Activated CD4-positive, CD25-positive, alpha-beta regulatory T cell (primary cell): ENCODE data around the gene FAM118A.
"Not testable (repeated sequence)": the region's sequence is repeated elsewhere in the genome, so short reads cannot be mapped to it uniquely, and the experiment has no call there.

Source experiments
- DNase-seq, 4 experiments: peaks; one replicate each; lab custom pipeline; 2025; lab: John Stamatoyannopoulos, UW

Gene FAM118A

DNA sequence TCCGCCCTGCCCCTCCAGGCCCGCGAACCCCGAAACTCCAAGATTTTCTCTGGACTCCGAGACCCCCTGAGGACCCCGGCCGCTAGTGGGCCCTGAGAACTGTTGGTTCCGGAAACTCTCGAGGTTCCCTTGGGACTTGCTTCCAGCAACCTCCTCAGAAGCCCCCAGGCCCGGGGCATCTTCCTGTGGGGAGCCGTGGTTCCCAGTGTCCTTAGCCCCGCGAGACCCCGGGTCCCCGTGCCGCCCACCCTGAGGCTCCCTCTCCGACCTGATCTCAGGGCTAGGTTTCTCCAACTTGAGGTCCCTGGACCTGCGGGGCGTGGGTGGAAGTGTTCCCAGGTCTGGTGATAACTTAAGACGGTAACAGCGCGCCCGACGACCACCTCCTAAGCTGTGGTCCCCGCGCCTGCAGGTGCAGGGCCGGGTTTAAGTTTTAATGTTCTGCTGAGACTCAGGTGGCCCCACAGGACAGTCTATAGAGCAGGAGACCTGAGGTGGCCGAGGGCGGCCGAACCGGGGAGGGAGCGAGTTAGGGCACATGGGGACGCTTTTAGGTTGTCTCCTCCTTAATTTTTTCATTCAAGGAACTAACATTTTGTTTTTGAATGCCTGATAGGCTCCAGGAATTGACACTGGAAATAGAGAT, 720 bp downstream of the FAM118A start:
- DNase-seq: no peak

- DNase-seq: no peak
Observed at GRCh38 chr22:45310977-45311531, 1.3 kb downstream of the FAM118A start.

GRCh38 chr22:45312415-45312814, 2.7 kb downstream of the FAM118A start:
- no peak for DNase-seq

DNA sequence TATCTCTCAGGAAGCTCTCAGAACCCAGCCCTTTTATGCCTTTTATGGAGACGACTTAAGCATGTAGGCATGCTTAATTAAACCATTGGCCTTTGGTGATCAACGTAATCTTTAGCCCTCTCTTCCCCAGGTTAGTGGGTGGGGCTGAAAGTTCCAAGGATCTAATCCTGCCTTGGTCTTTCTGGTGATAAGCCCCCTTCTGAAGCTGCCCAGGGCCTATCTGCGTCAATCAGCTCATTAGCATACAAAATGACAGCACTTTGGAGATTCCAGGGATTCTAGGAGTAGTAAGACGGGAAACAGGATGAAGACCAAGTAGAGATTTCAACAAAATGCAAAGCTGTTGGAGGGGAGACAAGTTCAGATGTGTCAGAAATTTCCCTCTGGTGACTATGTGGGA, 3.1 kb downstream of the FAM118A start:
- DNase-seq: no peak

DNA sequence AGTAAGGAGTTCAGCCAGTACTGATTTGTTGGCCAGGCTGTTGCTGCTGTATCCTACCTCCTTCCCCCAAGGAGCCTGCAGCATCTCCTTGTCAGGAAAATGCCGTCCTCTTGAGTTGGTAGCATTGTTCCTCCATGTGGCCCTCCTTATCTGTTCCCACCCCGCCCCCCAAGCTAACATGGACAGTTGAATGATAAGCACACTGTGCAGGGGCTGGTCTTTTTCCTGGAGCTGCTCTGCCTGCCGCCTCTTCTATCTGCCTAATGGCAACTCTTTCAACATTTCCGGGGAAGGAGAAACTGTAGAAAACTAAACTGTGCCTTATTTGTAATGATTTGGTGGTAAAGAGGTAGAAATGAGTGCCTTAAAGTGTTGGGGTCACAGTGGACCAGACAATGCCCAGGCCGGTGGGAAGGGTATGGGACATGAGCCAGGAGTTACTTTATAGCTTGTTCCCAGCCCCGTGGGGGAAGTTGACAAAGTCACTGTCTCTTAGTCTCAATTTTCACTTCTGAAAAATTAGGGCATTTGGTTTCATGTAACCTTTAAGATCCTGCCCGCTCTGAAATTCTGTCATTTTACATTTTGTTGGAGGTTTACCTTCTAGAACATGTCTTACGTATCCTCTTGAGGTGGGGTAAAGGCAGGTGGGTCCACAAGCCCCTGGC, 4.5 kb downstream of the FAM118A start:
- no peak for DNase-seq

DNA sequence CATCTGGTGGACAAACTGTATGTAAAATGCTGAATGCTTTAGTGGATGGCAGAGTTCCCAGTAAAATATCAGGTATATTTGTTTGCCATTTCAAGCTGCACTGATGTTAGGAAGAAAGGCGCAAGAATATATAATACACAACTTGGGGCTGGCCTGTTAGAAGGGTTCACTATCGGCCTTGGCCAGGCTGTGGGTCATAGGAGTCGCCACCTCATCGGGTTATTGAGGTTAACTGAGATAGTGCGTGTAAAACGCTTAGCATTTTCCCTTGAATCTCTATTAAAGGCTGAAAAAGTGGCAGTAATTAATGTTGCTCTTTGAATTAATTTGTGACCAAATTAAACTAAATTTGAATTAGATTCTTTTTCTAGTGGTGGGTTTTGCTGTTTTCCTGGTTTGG, 5.1 kb downstream of the FAM118A start:
- no peak for DNase-seq

DNA sequence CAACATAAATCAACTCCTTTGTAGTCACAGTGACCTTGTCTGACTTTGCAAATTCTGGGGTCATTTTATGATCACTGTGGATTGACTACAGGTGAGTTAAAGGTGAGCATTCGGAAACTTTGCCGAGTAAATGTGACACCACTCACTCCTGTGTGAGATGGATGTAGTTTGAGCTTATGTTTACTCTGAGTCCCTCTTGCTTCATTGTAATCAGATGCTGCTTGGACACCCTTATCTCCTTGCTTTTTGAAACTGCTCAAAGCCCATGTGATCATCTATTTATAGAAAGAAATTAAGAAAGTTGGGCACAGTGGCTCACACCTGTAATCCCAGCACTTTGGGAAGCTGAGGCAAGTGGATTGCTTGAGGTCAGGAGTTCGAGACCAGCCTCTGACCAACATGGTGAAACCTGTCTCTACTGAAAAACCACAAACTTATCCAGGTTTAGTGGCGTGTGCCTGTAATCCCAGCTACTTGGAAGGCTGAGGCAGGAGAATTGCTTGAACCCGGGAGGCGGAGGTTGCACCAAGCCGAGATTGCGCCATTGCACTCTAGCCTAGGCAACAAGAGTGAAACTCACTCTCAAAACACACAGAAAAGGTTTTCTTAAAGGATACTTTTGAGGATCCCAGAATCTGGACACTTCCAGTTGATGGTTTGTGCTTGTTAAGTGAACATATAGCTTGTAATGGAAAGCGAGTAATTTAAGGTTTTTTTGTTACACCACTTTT, 7.2 kb downstream of the FAM118A start:
- DNase-seq: no peak

GRCh38 chr22:45317551-45318167, 7.9 kb downstream of the FAM118A start:
- DNase-seq: no peak

DNA sequence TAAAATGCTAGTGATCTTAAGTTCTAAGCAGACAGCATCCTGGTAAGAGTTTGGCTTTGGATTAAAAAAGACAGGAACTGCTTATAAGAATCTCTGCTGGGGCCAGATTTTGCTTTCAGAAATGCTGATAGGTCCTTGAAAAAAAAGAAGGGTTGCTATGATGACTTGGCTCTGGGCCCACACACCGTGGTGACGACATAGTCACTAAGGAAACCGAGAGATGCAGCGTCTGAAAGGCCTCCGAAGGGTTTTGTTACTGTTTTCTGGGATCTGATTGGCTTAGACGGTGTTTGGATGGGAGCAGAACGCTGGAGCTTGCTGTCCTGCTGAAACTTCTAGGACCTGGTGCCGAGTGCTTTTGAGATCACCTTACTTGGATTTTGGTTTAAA, 8.4 kb downstream of the FAM118A start:
- DNase-seq: peak; percentile 43 to 74 (median 64)

- DNase-seq: no peak
Observed at GRCh38 chr22:45318558-45319323, 9.0 kb downstream of the FAM118A start.

DNA sequence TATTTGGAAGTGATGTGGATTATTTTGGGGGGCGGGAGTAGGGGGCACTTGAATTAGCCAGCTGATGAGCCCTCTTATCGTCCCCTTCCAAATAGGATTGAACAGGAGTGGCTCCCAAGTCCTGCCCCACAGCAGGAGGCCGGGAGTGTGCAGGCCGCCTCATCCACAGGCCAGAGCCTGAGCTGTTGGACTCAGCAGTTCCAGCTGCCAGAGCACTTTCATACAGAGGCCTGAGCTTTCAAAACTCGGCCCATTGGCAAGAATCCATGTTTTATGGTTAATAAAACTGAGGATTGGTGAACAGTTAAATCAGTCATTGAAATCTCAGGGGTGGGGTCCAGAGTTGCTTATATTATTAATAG, 9.6 kb downstream of the FAM118A start:
- DNase-seq: no peak

DNA sequence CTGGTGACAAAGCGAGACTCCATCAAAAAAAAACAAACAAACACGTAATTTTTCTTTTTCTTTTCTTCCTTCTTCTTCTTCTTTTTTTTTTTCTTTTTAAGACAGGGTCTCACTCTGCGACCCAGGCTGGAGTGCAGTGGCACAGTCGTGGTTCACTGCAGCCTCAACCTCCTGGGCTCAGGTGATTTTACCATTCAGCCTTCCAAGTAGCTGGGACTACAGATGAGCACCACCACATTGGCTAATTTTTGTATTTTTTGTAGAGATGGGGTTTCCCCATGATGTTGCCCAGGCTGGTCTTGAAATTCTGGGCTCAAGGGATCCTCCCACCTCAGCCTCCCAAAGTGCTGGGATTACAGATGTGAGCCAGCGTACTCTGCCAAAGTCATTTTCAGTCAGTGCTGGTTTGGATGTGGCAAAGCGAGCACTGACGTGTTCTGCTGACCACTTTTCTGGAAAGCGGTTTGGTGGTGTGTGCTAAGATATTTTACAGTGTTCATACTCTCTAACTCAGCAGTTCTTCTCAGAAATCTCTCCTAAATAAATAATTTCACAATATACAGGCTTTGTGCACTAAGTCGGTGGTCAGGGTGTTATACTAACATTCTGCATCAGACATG, 10.7 kb downstream of the FAM118A start:
- DNase-seq: no peak

DNA sequence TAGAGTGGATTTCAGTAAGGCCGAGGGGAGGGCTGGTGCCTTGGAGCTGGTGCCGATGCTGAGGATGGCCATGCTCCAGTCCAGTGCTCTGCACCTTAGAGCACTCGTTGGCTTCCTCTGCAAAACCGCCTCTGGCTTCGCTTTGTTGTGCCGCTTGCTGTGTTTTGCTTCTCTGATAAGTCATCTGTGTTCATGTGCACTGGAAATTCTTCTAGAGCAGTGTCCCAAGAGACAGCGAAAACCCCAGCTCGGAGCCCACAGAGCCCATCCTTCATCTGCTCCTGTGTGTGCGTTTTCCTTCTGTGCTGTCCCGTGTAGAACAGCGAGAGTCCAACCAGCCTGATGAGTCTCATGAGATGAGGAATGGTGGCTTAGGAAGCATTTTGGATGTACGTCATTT, 12.1 kb downstream of the FAM118A start:
- no peak for DNase-seq

DNA sequence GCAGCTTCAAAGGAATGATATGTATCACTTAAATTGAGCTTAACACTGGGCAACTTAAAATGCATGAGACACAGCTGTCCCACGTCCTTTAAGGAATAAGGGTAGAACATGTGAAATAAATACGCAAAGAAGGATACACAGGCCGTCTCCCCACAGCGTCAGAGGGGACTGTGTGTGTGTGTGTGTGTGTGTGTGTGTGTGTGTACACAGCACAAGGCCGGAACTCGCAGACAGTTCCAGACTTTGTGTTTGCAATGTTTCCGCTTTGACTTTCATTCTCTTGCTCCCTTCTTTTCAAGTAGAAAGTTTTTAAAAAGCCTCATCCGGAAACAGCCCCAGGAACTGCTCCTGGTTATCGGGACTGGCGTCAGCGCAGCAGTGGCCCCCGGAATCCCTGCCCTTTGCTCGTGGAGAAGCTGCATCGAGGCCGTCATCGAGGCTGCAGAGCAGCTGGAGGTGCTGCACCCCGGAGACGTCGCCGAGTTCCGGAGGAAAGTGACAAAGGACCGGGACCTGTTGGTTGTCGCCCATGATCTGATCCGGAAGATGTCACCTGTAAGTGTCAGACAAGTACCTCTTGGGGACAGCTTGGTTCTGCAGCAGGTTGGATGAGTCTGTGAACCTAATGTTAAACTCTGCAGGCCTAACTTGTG, 13.3 kb downstream of the FAM118A start:
- no peak for DNase-seq

DNA sequence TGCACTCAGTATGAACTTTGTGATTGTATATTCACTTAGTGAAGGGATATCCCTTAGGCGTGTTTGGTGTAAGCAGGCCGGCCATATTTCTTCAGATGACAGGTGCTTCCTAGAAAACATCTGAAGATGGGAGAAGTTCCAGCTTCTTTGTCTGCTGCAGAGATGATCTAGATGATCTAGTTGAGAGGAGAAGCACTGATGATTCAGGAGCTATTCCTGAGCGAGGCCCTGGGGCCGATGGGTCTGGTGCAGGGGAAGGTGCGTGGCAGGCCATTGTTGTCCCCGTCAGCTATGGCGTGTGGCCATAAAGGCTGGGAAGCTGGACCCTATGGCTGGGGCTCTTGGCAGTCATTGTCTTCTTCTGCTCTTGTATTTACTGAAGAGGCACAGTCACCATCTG, 14.0 kb downstream of the FAM118A start:
- DNase-seq: no peak

GRCh38 chr22:45324311-45324711, 14.6 kb downstream of the FAM118A start:
- DNase-seq: no peak

GRCh38 chr22:45328261-45328660, 18.5 kb downstream of the FAM118A start:
- not testable (repeated sequence) for DNase-seq

DNA sequence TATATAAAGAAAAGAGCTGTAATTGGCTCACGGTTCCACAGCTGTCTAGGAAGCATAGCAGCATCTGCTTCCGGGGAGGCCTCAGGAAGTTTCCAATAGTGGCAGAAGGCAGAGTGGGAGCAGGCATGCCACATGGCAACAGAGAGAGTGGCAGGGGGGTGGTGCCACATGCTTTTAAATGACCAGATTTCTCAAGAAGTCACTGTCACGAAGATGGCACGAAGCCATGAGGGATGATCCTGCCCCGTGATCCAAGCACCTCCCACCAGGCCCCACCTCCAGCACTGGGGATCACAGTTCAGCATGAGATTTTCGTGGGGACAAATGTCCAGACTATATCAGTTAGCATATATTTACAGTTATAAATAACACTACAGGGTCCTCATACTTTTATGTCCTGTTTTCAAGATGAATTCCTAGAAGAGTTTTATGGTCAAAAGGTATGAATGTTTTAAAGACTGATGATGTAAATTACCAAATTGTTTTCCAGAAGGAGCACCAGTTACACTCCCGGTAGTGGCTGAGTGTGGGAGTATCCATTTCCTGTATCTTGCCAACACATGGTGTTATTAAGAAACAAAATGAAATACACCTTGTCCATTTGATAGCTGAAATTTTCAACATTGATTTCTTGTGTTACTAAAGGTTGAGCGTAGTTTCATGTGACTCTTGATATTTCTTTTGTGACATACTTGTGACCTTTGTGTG, 19.2 kb downstream of the FAM118A start:
- no peak for DNase-seq

DNA sequence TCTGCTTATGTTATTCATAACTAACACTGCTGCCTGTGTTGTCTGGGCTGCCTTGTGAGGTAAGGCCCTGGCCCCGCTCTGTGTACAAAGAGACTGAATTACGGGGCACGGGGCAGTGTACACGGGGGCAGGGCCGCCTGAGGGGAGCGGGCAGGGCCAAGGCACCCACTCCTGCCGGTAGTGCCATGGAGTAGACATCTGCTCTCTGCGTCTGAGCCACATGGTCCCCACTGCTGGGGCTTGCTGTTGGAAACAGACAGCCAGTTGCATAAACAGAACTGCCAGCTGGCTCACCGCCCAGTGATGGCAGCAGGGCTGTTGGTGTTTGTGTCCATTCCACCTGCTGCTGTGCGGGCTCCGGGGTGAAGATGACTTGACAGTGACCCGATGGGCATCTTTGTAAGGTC, 19.8 kb downstream of the FAM118A start:
- DNase-seq: no peak

GRCh38 chr22:45330548-45330947, 20.8 kb downstream of the FAM118A start:
- no peak for DNase-seq
